ENCODE measurements around the gene SOCS3.

The SOCS3 gene

DNA sequence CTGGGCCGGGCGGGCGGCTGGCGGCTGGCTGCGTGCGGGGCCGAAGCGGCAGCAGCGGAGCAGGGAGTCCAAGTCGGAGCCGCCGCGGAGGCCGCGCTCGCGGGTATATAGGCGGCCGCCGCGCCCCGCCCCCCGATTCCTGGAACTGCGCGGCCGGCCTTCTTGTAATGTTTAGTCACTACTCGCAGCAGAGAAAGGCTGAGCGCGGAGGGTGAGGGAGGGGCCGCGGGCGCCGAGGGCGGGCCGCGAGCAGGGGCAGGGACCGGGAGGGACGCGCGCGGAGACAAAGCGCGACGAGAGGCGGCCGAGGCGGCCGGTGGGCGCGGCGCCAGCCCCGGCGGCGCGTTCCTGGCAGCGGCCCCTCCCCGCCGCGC, at the start of gene SOCS3 (continued):
- TF ChIP-seq, protein P1, sequence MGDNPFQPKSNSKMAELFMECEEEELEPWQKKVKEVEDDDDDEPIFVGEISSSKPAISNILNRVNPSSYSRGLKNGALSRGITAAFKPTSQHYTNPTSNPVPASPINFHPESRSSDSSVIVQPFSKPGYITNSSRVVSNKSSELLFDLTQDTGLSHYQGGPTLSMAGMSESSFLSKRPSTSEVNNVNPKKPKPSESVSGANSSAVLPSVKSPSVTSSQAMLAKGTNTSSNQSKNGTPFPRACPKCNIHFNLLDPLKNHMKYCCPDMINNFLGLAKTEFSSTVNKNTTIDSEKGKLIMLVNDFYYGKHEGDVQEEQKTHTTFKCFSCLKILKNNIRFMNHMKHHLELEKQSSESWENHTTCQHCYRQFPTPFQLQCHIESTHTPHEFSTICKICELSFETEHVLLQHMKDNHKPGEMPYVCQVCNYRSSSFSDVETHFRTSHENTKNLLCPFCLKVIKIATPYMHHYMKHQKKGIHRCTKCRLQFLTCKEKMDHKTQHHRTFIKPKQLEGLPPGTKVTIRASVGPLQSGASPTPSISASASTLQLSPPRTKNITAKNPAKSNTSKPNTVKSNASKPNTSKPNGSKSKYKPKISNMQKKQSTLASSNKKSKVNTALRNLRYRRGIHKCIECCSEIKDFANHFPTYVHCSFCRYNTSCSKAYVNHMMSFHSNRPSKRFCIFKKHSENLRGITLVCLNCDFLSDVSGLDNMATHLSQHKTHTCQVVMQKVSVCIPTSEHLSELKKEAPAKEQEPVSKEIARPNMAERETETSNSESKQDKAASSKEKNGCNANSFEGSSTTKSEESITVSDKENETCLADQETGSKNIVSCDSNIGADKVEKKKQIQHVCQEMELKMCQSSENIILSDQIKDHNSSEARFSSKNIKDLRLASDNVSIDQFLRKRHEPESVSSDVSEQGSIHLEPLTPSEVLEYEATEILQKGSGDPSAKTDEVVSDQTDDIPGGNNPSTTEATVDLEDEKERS (tag by site-specific recombination; IDR thresholded peaks at IDR 0.05), result no peak
- TF ChIP-seq ZFP69B (tag by site-specific recombination; IDR thresholded peaks at IDR 0.05) (no peak), ZBTB20 (tag by site-specific recombination; IDR thresholded peaks at IDR 0.05) (0 out of 2 replicates have a peak, but pooled peaks have one; percentile 11), ZBTB1 (tag by site-specific recombination; IDR thresholded peaks at IDR 0.05) (no peak), KLF1 (tag by site-specific recombination; IDR thresholded peaks at IDR 0.05) (peak; percentile 47), TRIM28 (IDR thresholded peaks at IDR 0.05; ENCODE audit: borderline replicate concordance, low read length) (no peak), ZNF658 (tag by site-specific recombination; IDR thresholded peaks at IDR 0.05) (no peak), ZEB2 (tag by site-specific recombination; IDR thresholded peaks at IDR 0.05) (no peak), KLF10 (tag by site-specific recombination; IDR thresholded peaks at IDR 0.05) (peak; percentile 49), ZNF610 (tag by site-specific recombination; IDR thresholded peaks at IDR 0.05; ENCODE audit: borderline replicate concordance) (no peak), ZSCAN23 (tag by site-specific recombination; IDR thresholded peaks at IDR 0.05) (no peak), SP2 (tag by site-specific recombination; IDR thresholded peaks at IDR 0.05) (peak; percentile 71), ZNF580 (tag by site-specific recombination; IDR thresholded peaks at IDR 0.05) (no peak)
- TF ChIP-seq, protein P2, sequence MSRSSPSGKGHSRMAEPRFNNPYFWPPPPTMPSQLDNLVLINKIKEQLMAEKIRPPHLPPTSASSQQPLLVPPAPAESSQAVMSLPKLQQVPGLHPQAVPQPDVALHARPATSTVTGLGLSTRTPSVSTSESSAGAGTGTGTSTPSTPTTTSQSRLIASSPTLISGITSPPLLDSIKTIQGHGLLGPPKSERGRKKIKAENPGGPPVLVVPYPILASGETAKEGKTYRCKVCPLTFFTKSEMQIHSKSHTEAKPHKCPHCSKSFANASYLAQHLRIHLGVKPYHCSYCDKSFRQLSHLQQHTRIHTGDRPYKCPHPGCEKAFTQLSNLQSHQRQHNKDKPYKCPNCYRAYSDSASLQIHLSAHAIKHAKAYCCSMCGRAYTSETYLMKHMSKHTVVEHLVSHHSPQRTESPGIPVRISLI (tag by site-specific recombination; IDR thresholded peaks at IDR 0.05), result no peak
- TF ChIP-seq, protein P3, sequence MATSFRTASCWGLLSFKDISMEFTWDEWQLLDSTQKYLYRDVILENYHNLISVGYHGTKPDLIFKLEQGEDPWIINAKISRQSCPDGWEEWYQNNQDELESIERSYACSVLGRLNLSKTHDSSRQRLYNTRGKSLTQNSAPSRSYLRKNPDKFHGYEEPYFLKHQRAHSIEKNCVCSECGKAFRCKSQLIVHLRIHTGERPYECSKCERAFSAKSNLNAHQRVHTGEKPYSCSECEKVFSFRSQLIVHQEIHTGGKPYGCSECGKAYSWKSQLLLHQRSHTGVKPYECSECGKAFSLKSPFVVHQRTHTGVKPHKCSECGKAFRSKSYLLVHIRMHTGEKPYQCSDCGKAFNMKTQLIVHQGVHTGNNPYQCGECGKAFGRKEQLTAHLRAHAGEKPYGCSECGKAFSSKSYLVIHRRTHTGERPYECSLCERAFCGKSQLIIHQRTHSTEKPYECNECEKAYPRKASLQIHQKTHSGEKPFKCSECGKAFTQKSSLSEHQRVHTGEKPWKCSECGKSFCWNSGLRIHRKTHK (tag by site-specific recombination; IDR thresholded peaks at IDR 0.05), result no peak
- TF ChIP-seq, protein P4, sequence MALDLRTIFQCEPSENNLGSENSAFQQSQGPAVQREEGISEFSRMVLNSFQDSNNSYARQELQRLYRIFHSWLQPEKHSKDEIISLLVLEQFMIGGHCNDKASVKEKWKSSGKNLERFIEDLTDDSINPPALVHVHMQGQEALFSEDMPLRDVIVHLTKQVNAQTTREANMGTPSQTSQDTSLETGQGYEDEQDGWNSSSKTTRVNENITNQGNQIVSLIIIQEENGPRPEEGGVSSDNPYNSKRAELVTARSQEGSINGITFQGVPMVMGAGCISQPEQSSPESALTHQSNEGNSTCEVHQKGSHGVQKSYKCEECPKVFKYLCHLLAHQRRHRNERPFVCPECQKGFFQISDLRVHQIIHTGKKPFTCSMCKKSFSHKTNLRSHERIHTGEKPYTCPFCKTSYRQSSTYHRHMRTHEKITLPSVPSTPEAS (tag by site-specific recombination; IDR thresholded peaks at IDR 0.05), result no peak

- Histone ChIP-seq H3K9me3 (ENCODE audit: control insufficient read depth, insufficient read depth, low read depth, low read length) (no peaks in the 10 kb centered on the region), H3K27ac (ENCODE audit: extremely low read depth, low read depth, low read length) (no peak overlapping the region), H3K4me3 (ENCODE audit: low read depth, low read length) (no peak overlapping the region), H3K4me1 (ENCODE audit: control insufficient read depth, insufficient read depth, low read length) (peaks cover 10% of the 10 kb centered on the region), H3K36me3 (ENCODE audit: control insufficient read depth in 2 of 2, insufficient read depth in 1 of 2, low read length in 2 of 2) (peaks cover 8 to 81% of the 10 kb centered on the region in 2 experiments; a peak in 2 of 3 replicates)
- POLR2A ChIA-PET, result interaction anchor here (0.9 kb wide), 1 partner anchor 49 kb away, joined by 3 read pairs; no protein-coding TSS in a partner anchor
- CTCF ChIA-PET, result interaction anchor here (0.5 to 3.6 kb wide), 3 partner anchors 12 to 48 kb away, joined by 3 to 29 read pairs (median 9); no protein-coding TSS in a partner anchor
- TF ChIP-seq GLI2 (tag by site-specific recombination; IDR thresholded peaks at IDR 0.05; ENCODE audit: borderline replicate concordance, low read depth), result no peak
- TF ChIP-seq ZNF302 (tag by site-specific recombination; IDR thresholded peaks at IDR 0.05; ENCODE audit: low read depth), result no peak
- TF ChIP-seq ZNF223 (tag by site-specific recombination; IDR thresholded peaks at IDR 0.05), result no peak
- no peak for TF ChIP-seq ZNF610 (tag by site-specific recombination; IDR thresholded peaks at IDR 0.05; ENCODE audit: borderline replicate concordance)
- TF ChIP-seq HOXA7 (CRISPR knock-in tag; IDR thresholded peaks at IDR 0.05; ENCODE audit: borderline replicate concordance), result no peak
- TF ChIP-seq KLF7 (tag by site-specific recombination; IDR thresholded peaks at IDR 0.05; ENCODE audit: borderline replicate concordance), result peak; percentile 87; the same call in 1 of the 2 replicates
- no peak for TF ChIP-seq ZBTB21 (tag by site-specific recombination; IDR thresholded peaks at IDR 0.05)
- no peak for TF ChIP-seq MYNN (tag by site-specific recombination; IDR thresholded peaks at IDR 0.05; ENCODE audit: borderline replicate concordance)
- TF ChIP-seq GLI4 (tag by site-specific recombination; IDR thresholded peaks at IDR 0.05), result no peak
- TF ChIP-seq WT1 (tag by site-specific recombination; IDR thresholded peaks at IDR 0.05), result no peak
- no peak for TF ChIP-seq ZNF266 (tag by site-specific recombination; IDR thresholded peaks at IDR 0.05; ENCODE audit: low read depth)
- TF ChIP-seq ZNF600 (tag by site-specific recombination; IDR thresholded peaks at IDR 0.05), result peak; percentile 43; the same call in 1 of the 2 replicates
- no peak for TF ChIP-seq SCRT2 (tag by site-specific recombination; IDR thresholded peaks at IDR 0.05)
- TF ChIP-seq ZNF645 (tag by site-specific recombination; IDR thresholded peaks at IDR 0.05), result no peak
- TF ChIP-seq ZNF596 (tag by site-specific recombination; IDR thresholded peaks at IDR 0.05), result no peak
Measured at GRCh38 chr17:78409191-78409928, 49.5 kb upstream of the SOCS3 start.
